ENCODE data around the gene C1orf159.

DNA sequence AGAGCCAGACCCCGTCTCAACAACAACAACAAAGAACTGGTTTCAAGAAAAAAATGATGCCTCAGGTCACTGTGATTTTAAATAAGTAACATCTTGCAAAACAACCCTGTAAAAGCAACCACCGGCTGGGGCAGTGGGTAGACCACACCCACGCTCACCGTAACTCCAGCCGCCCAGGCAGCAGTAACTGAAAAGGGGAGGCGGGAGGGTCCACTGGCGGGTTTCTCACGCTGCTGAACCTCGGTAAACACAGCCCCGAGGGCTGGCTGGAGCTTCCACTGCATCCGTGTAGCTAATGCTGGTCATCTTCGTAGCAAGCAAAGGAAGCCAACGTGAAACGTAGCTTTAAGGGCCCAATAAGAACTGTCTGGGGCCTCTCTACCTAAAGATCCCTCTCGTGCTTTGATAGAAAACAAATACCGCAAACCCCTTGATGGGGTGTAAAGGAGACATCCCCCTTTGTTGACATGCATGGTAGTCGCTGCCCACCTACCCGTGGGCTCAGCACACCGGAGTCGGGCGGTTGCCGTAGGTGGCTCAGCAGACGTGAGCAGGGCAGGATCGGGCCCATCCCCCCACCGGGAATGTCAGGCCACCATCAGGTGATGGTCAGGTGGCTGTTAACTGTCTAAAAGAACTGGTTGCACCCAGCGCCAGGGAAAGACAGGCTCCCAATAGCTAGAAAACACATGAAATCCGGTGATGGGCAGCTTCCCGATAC, 4.2 kb downstream of the C1orf159 start:
- no peak for TF ChIP-seq EZH2 (IDR thresholded peaks at IDR 0.05)
- TF ChIP-seq CTCF (IDR thresholded peaks at IDR 0.05), result no peak

Data from neural progenitor cell (in vitro differentiated cells).